ENCODE measurements around the gene KLF2.

- TF ChIP-seq POLR2AphosphoS5 (IDR thresholded peaks at IDR 0.05) (no peak), CTCF (IDR thresholded peaks at IDR 0.05) (no peak)
Observed at GRCh38 chr19:16316506-16316882, 8.1 kb upstream of the KLF2 start.
